Sigmoid colon (tissue), 4 donors: ENCODE measurements around the gene POLR2J3.
"Not testable (repeated sequence)": the region's sequence is repeated elsewhere in the genome, so short reads cannot be mapped to it uniquely, and the experiment has no call there.

ENCODE experiments used
- CTCF ChIP-seq, 4 experiments: fragments of 450-650 bp in 3 of 4; fragments of 200-600 bp in 1 of 4; IDR thresholded peaks; one replicate each; pipeline ENCODE4 v1.5.1; 2016 to 2019; ENCODE audit warnings: antibody characterized with exemption in 4 of 4, mild to moderate bottlenecking in 3 of 4, moderate library complexity in 2 of 4
- EP300 ChIP-seq, 4 donors: sonication (generic); formaldehyde crosslinking; IDR thresholded peaks; one replicate each; pipeline ENCODE4 v1.6.1; 2017; ENCODE audit warnings: antibody characterized with exemption in 4 of 4
- POLR2A ChIP-seq, 2 donors: fragments of 450-650 bp; IDR thresholded peaks; one replicate each; pipeline ENCODE4 v1.6.1; 2016; ENCODE audit warnings: antibody characterized with exemption in 2 of 2, mild to moderate bottlenecking in 2 of 2, moderate library complexity in 2 of 2
- POLR2AphosphoS5 ChIP-seq, 4 donors: sonication (generic); formaldehyde crosslinking; IDR thresholded peaks; one replicate each; pipeline ENCODE4 v1.6.1; 2017; ENCODE audit warnings: antibody characterized with exemption in 4 of 4

GRCh38 chr7:102535062-102535615, 37.2 kb downstream of the POLR2J3 start:
- TF ChIP-seq CTCF, POLR2AphosphoS5, EP300, POLR2A (IDR thresholded peaks at IDR 0.05): not testable (repeated sequence)
